Astrocyte of the spinal cord (primary cell): ENCODE measurements around the gene APOBEC3B.
"Not testable (repeated sequence)": the region's sequence is repeated elsewhere in the genome, so short reads cannot be mapped to it uniquely, and the experiment has no call there.

Experiments used
- DNase-seq: peaks from one replicate; pipeline ENCODE4 v3.0.0; 2011; ENCODE audit warnings: low read depth, low spot score
- H3K4me3 ChIP-seq: 2 replicates; pipeline ENCODE4 v1.5.1; 2011; ENCODE audit warnings: low read depth, mild to moderate bottlenecking, low read length, moderate library complexity
- CTCF ChIP-seq: IDR thresholded peaks from 2 replicates; pipeline ENCODE4 v1.5.1; 2012; ENCODE audit warnings: low read depth, mild to moderate bottlenecking, low read length, inconsistent platforms
- in situ Hi-C: cut with HindIII; loops from 2 replicates; pipeline ENCODE4 v1.10.0; 2017; ENCODE audit warnings: low sequenced_read_pairs

APOBEC3B gene

GRCh38 chr22:38959590-38959989 is 22.6 kb upstream of the APOBEC3B start:
- in situ Hi-C loops, result no loop called here
- DNase-seq, result no peak

GRCh38 chr22:38960673-38961072 is 21.5 kb upstream of the APOBEC3B start:
- DNase-seq, in situ Hi-C loops, H3K4me3 ChIP-seq: not testable (repeated sequence)

More at GRCh38 chr22:38959590-38959989, 22.6 kb upstream of the APOBEC3B start:
- TF ChIP-seq CTCF, result no peak
- H3K4me3 ChIP-seq, result no peak overlapping the region

- H3K4me3 ChIP-seq, in situ Hi-C loops, DNase-seq: not testable (repeated sequence)
Observed at GRCh38 chr22:38963291-38963738, 18.8 kb upstream of the APOBEC3B start.

GRCh38 chr22:38963872-38964271 is 18.3 kb upstream of the APOBEC3B start:
- no peak for DNase-seq
- in situ Hi-C loops, result no loop called here
- no peak for TF ChIP-seq CTCF
- no peak overlapping the region for H3K4me3 ChIP-seq

- in situ Hi-C loops, result no loop called here
- TF ChIP-seq CTCF, result no peak
- DNase-seq, result no peak
- H3K4me3 ChIP-seq, result no peak overlapping the region
Observed at GRCh38 chr22:38964306-38964705, 17.8 kb upstream of the APOBEC3B start.

- TF ChIP-seq CTCF, result no peak
- no peak for DNase-seq
- in situ Hi-C loops, result no loop called here
- H3K4me3 ChIP-seq, result no peak overlapping the region
Observed at GRCh38 chr22:38964989-38965388, 17.2 kb upstream of the APOBEC3B start.

GRCh38 chr22:38965614-38966379 is 16.4 kb upstream of the APOBEC3B start:
- no peak overlapping the region for H3K4me3 ChIP-seq
- no peak for DNase-seq
- no peak for TF ChIP-seq CTCF
- in situ Hi-C loops, result no loop called here

- DNase-seq, result no peak
- in situ Hi-C loops, result no loop called here
- H3K4me3 ChIP-seq, result no peak overlapping the region
- TF ChIP-seq CTCF, result no peak
Observed at GRCh38 chr22:38966380-38966702, 15.8 kb upstream of the APOBEC3B start.
